ENCODE measurements around the gene GABARAP. TPM values are rescaled to one million over a fixed set of nuclear protein-coding genes. Genes with fewer than 3 reads are reported as not detected.
A peak's percentile ranks its signal among the peaks of the same experiment; 100 is the strongest.

Gene GABARAP
- total RNA-seq, 6 experiments from 2014 or later, result 238 to 330 (median 244) TPM

DNA sequence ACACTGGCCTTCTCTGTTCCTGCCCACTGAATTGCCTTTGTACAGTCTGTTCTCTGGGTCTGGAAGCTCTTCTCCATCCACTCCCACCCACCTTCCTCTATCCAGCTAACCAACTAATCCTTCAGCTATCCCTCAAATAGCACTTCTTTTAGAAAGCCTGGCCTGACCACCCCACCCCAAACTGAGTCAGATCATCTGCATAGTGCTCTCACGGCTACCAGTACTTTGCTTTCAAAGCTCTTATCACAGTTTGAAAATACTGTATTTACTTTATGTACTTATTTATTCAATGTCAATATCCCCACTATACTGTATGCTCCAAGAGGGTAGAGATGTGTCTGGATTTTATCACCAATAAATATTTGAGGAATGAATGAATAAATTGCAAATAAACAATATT is 24.5 kb upstream of the GABARAP start:
- no peak for DNase-seq
- Histone ChIP-seq H3K36me3 (no peaks in the 10 kb centered on the region), H3K27me3 (no peaks in the 10 kb centered on the region), H3K27ac (no peak overlapping the region), H3K9me3 (no peaks in the 10 kb centered on the region), H3K4me1 (peaks cover 0 to 18% (median 5%) of the 10 kb centered on the region in 4 donors), H3K4me3 (no peak overlapping the region)
- intact Hi-C loops (cut with DNase I), result no loop called here
- no peak for TF ChIP-seq POLR2A (IDR thresholded peaks at IDR 0.05)
- TF ChIP-seq, protein P1, sequence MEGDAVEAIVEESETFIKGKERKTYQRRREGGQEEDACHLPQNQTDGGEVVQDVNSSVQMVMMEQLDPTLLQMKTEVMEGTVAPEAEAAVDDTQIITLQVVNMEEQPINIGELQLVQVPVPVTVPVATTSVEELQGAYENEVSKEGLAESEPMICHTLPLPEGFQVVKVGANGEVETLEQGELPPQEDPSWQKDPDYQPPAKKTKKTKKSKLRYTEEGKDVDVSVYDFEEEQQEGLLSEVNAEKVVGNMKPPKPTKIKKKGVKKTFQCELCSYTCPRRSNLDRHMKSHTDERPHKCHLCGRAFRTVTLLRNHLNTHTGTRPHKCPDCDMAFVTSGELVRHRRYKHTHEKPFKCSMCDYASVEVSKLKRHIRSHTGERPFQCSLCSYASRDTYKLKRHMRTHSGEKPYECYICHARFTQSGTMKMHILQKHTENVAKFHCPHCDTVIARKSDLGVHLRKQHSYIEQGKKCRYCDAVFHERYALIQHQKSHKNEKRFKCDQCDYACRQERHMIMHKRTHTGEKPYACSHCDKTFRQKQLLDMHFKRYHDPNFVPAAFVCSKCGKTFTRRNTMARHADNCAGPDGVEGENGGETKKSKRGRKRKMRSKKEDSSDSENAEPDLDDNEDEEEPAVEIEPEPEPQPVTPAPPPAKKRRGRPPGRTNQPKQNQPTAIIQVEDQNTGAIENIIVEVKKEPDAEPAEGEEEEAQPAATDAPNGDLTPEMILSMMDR (IDR thresholded peaks at IDR 0.05), result no peak
- 5% methylated on average over 1 of the region's 1 CpG for whole genome bisulfite sequencing (ENCODE audit: insufficient coverage, low coverage, low lambda C conversion rate, missing lambda C conversion rate)
- no peak for ATAC-seq

DNA sequence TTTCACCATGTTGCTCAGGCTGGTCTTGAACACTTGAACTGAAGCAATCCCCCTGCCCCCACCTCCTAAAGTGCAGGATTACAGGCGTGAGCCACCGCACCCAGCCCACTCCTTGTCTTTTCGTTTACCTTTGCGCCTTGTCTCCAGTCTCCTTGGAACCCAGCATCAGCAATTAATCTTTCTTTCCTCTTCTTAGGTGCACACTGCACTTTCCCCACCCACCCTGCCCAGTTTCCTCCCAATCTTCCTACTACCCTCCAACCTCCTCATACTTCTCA is 21.5 kb upstream of the GABARAP start:
- no peak for DNase-seq
- Histone ChIP-seq H3K27me3 (no peaks in the 10 kb centered on the region), H3K4me1 (peaks cover 0 to 38% (median 6%) of the 10 kb centered on the region in 4 donors), H3K27ac (peak overlapping the region in 1 of 3 donors; percentile 96), H3K4me3 (no peak overlapping the region), H3K36me3 (peaks cover 0 to 4% (median 0%) of the 10 kb centered on the region in 4 donors), H3K9me3 (no peaks in the 10 kb centered on the region)
- ATAC-seq, result no peak
- intact Hi-C loops (cut with DNase I), result no loop called here
- no peak for TF ChIP-seq POLR2A (IDR thresholded peaks at IDR 0.05)
- TF ChIP-seq, protein P1 (IDR thresholded peaks at IDR 0.05), result no peak
- 53% methylated on average over 2 of the region's 4 CpGs for WGBS (ENCODE audit: insufficient coverage, low coverage, low lambda C conversion rate, missing lambda C conversion rate)

DNA sequence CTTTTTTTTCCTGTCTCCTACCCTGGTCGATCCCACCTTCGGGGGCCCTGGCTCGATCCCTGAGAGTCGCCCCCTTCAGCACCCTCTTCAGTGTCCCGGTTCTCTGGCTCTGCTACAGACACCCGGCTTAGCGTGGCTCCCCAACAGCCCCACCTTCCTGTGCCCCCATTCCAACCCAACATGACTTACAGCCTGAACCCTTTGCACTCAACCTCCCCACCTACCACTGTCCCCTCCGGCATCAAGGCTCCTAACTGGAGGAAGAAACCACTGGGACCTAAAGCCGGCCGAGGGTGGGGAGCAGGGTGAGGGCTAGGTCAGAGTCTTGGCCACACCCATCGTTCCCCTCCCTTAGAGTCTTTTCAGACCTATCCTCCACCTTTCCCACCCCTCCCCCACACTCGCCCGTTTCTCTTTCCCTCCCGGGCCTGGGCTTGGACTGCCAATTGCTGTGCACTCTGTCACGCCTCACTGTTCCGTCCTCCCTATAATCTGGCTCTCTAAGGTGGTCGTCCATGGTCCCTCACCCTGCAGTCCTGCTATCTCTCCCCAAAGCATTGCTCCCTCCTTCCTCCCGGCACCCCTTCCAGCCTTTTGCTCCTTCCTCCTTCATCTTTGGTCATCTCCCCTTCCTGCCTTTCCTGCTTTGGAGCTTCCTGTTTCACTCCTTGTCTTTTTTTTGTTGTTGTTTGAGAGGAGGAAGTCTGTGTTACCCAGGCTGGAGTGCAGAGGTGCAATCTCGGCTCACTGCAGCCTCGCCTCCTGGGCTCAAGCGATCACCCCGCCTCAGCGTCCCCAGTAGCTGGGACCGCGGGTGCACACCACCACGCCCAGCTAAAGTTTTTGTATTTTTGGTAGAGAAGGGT is 20.9 kb upstream of the GABARAP start:
- Histone ChIP-seq H3K27ac (peak overlapping the region in 2 of 3 donors; percentile 44 to 96), H3K27me3 (no peaks in the 10 kb centered on the region), H3K36me3 (peaks cover 0 to 4% (median 0%) of the 10 kb centered on the region in 4 donors), H3K4me1 (peaks cover 0 to 44% (median 9%) of the 10 kb centered on the region in 4 donors), H3K4me3 (peak overlapping the region; percentile 64 to 73 (median 66)), H3K9me3 (no peaks in the 10 kb centered on the region)
- intact Hi-C loops (cut with DNase I), result no loop called here
- ATAC-seq, result peak in 1 of 4 donors; percentile 7
- TF ChIP-seq POLR2A (IDR thresholded peaks at IDR 0.05), result no peak
- TF ChIP-seq, protein P1 (IDR thresholded peaks at IDR 0.05), result no peak
- WGBS (ENCODE audit: insufficient coverage, low coverage, low lambda C conversion rate, missing lambda C conversion rate), result 13% methylated on average over 23 of the region's 26 CpGs
- DNase-seq, result peak in 1 of 3 donors; percentile 62

DNA sequence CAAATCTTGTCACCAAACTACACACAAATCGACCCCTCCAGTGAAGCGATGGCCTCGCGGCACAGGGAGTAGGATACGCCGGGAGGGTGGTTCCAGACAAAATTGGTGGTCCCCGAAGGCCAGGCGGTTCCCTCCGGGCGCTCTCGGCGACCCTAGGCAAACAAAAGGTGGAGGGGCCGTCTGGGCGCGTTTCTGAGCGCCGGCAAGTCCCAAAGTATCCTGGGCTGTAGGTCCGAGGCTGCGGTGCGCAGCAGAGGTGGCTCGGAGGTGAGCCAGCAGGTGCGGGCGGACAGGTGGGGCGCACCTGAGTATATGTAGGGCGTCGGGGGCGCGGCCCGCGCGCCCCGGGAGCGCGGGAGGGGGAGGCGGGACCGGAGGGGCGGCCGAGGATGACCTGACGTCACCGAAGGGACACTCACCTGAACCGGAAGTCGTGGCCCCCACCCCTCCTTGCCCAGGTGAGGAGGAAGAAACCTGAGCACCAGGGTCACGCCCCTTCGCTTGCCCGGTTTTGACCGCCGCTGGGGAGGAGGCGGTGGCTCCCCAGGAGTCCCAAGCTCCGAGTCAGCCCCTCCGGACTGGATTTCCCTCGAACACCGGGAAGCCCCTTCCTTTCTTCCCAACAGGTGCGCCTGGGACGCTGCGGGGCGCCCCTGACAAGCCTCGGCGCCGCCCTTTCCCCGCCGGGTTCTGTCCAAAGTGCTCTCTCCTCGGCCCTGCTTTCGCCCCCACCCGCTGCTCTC is 20.1 kb upstream of the GABARAP start, which contains the start of gene CLDN7:
Gene CLDN7, minus strand, starts transcription at position 287 of the 743 bp plus-strand sequence. CDS start 435 bp downstream, outside the sequence.
- Histone ChIP-seq H3K4me3 (peak within 1 kb of the TSS; percentile 64 to 73 (median 66)), H3K27me3 (no peaks in the 10 kb centered on the region), H3K9me3 (no peaks in the 10 kb centered on the region), H3K4me1 (peaks cover 0 to 50% (median 13%) of the 10 kb centered on the region in 4 donors), H3K27ac (peak within 1 kb of the TSS; percentile 96 to 99 (median 98)), H3K36me3 (peaks cover 0 to 4% (median under 1%) of the 10 kb centered on the region in 4 donors)
- TF ChIP-seq POLR2A (IDR thresholded peaks at IDR 0.05), result peak; percentile 49
- TF ChIP-seq, protein P1 (IDR thresholded peaks at IDR 0.05), result no peak
- WGBS (ENCODE audit: insufficient coverage, low coverage, low lambda C conversion rate, missing lambda C conversion rate), result 3% methylated on average over 23 of the region's 64 CpGs
- ATAC-seq (peak in 1 of 4 donors; percentile 4), DNase-seq (peak in 2 of 3 donors; percentile 54 to 62)
- intact Hi-C loops (cut with DNase I), result no loop called here
